Middle frontal gyrus (tissue), 1 donor: ENCODE data around the gene ANKRD60.

Source experiments
- DNase-seq: peaks from one replicate; pipeline ENCODE4 v3.0.0-alpha.2; 2015; ENCODE audit warnings: low spot score; ENCODE audit errors: extremely low spot score

Gene ANKRD60

DNA sequence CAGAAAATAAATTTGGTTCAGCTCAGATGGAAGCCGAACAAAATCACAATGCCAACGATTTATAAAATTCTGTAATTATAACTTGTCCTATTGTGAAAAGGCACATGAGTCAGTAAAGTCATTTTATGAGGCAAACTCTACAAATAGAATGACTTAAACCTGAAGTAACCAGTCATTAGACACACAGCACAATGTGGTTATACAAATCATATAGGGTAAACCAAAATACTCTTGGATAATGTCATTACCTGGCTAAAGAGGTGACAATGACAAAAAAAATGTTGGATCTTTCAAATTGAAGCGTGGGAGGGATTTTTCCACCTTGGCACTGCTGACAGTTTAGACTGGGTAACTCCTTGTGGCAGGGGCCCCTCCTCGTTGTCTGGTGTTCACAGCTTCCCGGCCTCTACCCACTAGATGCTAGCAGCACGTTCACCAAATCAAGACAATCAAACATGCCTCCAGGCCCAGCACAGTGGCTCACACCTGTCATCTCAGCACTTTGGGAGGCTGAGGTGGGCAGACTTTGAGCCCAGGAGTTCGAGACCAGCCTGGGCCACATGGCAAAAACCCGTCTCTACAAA is 5.0 kb downstream of the ANKRD60 start:
- no peak for DNase-seq

DNA sequence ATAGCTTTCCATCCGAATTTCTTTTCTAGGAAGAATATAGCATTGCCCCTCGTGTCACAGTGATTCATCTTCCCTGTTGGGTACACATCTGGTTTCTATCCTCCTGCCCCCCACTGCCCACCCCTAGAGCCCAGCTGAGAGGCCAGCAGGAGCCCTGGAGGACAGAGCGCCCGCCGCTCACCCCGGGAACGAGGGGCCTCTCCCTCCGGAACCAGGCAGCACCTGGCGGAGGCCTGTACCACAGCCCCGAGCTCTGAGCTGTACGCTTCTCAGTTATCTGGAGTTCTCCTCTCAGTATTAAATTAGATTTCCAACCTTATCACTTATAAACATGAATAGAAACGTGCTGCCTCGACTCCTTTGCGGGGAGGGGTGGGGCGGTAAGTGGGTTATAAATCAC is 6.0 kb downstream of the ANKRD60 start:
- DNase-seq: no peak

DNA sequence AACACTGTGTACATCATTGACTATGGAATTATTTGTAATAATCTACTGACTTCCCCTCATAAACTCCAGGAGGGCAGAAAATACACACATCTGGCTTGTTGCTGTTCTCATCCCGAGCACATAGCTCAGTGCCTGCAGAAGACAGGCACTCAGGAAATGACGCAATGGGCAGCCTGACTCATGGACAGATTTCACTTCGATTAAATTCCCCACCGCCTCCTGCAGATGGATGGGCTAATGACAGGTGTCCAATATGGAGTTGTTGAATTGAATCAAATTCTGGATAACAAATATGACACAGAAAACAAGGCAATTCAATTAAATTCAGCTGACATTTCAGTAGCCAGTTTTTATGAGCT is 9.1 kb downstream of the ANKRD60 start:
- no peak for DNase-seq

DNA sequence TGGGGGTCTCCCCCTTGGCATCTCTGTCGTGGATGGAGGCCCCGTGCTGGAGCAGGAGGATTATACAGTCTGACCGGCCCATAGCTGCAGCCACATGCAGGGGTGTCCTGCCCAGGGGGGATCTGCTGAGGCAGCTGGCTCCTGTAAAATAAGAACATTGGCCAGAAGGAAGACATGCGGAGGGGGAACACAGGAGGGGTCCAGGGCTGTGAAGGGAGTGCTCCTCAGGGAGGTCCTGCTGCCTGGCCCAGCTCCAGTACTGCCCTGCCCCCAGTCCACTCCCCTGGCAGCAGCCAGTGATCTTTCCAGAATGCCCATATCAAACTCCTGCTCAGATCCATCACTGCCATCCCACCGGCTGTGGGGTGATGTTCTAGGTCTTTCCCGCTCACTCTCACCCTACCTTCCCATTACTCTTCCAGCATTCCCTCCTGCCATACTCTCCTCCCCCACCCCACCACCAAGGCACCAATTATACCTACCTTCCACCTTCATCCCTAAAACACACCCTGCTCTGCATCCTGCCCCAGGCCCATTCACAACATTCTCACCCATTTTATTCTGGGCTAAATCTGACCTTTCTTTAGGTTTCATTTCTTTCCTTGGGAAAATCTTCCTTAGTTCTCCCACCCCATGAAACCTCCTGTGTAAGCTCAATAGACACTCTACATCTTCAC is 9.7 kb downstream of the ANKRD60 start:
- no peak for DNase-seq

GRCh38 chr20:58216334-58216733 is 12.1 kb downstream of the ANKRD60 start:
- DNase-seq: no peak

- no peak for DNase-seq
These were observed 13.3 kb downstream of the ANKRD60 start for GRCh38 chr20:58215116-58215515.

GRCh38 chr20:58214310-58214709 is 14.1 kb downstream of the ANKRD60 start:
- DNase-seq: no peak

GRCh38 chr20:58213716-58214115 is 14.7 kb downstream of the ANKRD60 start:
- DNase-seq: no peak

- peak; percentile 25 for DNase-seq
These were observed 15.3 kb downstream of the ANKRD60 start for GRCh38 chr20:58213121-58213520.

- DNase-seq: no peak
These were observed 15.8 kb downstream of the ANKRD60 start for GRCh38 chr20:58212636-58213035.

DNA sequence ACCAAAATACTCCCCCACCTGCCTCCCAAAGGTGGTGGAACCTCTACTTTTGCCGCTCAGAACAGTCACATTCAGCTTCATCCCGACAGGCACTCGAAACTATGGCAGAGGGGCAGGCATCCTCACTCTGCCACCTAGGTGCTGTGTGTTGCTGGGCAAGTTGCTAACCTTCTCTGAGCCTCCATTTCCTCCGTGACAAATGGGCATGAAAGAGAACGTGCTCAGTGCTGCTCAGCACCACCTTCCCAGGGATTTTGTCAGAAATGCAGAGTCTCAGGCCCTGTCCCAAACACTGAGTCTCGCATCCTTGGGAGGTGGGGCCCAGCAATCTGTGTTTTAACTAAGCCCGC is 18.1 kb downstream of the ANKRD60 start:
- no peak for DNase-seq

- peak; percentile 59 for DNase-seq
These were observed 18.6 kb downstream of the ANKRD60 start for GRCh38 chr20:58209652-58210397.

GRCh38 chr20:58208944-58209343 is 19.5 kb downstream of the ANKRD60 start:
- DNase-seq: no peak

DNA sequence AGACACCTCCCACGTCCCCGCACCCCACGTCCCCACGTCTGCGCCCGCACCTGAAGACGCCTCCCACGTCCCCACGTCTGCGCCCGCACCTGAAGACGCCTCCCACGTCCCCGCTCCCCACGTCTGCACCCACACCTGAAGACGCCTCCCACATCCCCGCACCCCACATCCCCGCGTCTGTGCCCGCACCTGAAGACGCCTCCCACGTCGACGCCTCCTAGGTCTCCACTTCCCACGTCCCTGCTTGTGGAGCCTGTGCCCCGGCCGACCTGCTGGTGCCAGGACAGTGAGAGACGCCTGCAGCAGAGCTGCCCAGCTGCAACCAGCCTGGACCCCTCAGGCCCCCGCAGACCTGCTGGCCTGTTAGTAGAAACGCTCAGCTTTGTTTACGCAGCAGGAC is 22.6 kb downstream of the ANKRD60 start:
- DNase-seq: no peak

DNA sequence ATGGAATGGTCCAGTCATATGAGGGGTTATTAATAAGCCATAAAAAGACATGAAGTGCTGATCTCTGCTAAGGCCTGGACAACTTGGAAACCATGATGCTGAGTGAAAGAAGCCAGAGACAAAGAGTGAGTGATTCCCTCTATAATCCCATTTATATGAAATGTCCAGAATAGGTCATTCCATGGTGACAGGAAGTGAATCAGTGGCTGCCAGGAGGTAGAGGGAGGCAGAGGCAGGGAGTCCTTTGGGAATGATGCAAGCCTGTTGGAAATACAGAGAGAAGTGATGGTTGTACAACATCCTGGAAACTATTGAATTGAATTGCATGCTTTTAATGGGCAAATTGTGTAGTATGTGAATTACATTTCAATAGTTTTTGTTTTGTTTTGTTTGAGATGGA is 26.4 kb downstream of the ANKRD60 start:
- DNase-seq: no peak

DNA sequence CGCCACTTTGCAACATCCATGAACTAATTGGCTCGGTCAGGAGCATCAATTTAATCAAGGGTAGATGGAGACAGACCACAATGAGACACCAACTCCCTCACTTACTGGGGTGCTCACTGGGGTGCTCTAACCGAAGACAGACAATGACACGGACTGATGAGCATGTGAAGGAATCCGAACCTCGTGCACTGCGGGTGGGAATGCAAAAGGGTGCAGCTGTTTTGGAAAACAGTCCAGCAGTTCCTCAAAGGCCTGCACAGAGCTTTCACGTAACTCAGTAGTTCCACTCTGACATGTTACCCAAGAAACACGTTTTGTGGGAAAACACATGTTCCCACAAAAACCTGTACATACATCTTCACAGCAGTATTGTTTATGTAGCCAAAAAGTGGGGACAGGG is 26.8 kb downstream of the ANKRD60 start:
- DNase-seq: no peak

GRCh38 chr20:58199469-58199868 is 29.0 kb downstream of the ANKRD60 start:
- no peak for DNase-seq

- no peak for DNase-seq
These were observed 29.5 kb downstream of the ANKRD60 start for GRCh38 chr20:58198901-58199355.

DNA sequence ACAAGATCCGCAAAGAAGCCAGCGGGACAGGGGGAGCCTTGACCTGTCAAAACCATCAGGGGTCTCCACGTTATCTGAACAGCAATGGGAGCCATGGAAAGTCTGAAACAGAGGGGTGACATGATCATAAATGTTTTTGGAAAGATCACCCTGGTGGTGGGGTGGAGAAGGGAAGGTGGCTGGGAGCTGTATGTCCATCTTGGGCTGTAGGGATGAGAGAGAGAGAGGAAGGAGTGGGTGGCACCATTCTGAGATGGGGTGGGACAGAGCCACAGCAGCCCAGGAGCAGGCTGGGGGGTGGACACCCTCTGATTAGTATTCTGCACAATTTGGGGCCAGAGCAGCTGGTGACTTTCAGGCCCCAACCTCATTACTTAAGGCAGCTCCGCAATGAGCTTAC is 30.1 kb downstream of the ANKRD60 start:
- no peak for DNase-seq

DNA sequence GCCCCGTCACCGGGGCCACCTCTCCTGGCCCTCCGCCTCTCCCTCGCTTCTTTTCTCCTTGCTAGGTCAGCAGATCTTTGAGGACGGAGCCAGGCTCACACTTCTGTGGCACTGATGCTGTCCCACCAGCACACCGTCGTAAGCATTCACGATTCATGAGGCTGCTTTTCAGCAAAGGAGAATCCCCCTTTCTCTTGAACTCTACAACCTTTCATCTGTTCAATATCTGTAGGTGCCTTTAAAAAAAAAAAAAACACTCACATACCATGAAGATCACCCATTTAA is 31.3 kb downstream of the ANKRD60 start:
- DNase-seq: no peak

DNA sequence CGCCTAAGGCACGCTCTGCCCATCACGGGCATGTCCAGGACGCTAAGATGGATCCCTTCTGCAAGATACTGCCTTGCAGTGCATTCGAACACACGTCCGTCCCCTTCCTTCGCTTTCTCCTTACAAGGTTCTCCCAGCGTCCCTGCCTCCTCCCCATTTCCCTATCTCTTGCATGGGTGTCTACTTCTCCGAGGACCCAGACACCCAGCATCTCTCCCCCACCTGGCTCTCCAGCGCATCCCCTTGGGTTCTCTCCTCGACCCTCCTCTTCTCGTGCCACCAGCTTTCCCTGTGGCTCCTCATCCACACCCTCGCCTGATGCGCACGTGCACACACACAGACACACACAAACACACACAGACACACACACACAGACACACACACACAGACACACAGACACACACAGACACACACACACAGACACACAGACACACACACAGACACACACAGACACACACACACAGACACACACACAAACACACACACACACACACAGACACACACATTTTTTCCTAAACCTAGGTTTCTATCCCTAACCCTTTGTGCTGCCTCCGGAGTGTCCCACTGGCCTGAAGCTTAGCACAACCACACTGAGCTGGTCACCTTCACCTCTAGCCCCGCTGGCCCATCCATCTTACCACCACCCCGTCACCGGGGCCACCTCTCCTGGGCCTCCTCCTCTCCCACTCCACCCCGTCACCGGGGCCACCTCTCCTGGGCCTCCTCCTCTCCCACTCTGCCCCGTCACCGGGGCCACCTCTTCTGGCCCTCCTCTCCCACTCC is 31.9 kb downstream of the ANKRD60 start:
- DNase-seq: no peak

GRCh38 chr20:58195047-58195446 is 33.4 kb downstream of the ANKRD60 start:
- no peak for DNase-seq
